NCI-H1694 treated with DMSO at 0.1 percent for 48 hours (cell line): ENCODE results near the gene MX2.
"Not testable (repeated sequence)": the region's sequence is repeated elsewhere in the genome, so short reads cannot be mapped to it uniquely, and the experiment has no call there.

Experiments
- DNase-seq: peaks from one replicate; lab custom pipeline; 2025; lab: John Stamatoyannopoulos, UW

MX2 gene

GRCh38 chr21:41361786-41362604 lies at the start of gene MX2:
Gene MX2, plus strand, starts transcription at chr21:41362027. Its CDS starts 14,880 bp downstream, at chr21:41376907.
- DNase-seq, result no peak

- DNase-seq, result not testable (repeated sequence)
Observed at GRCh38 chr21:41313285-41314164, 48.3 kb upstream of the MX2 start.

- no peak for DNase-seq
Observed at GRCh38 chr21:41315726-41316125, 46.1 kb upstream of the MX2 start.

GRCh38 chr21:41316200-41317062 lies 45.4 kb upstream of the MX2 start, which contains the start of gene FAM3B:
Gene FAM3B, plus strand, starts transcription at chr21:41316801. Its CDS starts 79 bp downstream, at chr21:41316880.
- DNase-seq, result no peak

- no peak for DNase-seq
Observed at GRCh38 chr21:41317063-41317392, 44.8 kb upstream of the MX2 start.

- DNase-seq, result no peak
Observed at GRCh38 chr21:41317458-41317857, 44.4 kb upstream of the MX2 start.

- no peak for DNase-seq
Observed at GRCh38 chr21:41318218-41318617, 43.6 kb upstream of the MX2 start.

GRCh38 chr21:41319273-41319672 lies 42.6 kb upstream of the MX2 start:
- DNase-seq, result no peak

- no peak for DNase-seq
Observed at GRCh38 chr21:41321211-41321907, 40.5 kb upstream of the MX2 start.

- DNase-seq, result no peak
Observed at GRCh38 chr21:41321908-41322495, 39.8 kb upstream of the MX2 start.

GRCh38 chr21:41322496-41323382 lies 39.1 kb upstream of the MX2 start:
- no peak for DNase-seq

GRCh38 chr21:41325138-41325912 lies 36.5 kb upstream of the MX2 start:
- no peak for DNase-seq

GRCh38 chr21:41326414-41327080 lies 35.3 kb upstream of the MX2 start:
- no peak for DNase-seq

- no peak for DNase-seq
Observed at GRCh38 chr21:41327753-41328152, 34.1 kb upstream of the MX2 start.

GRCh38 chr21:41328660-41329607 lies 32.9 kb upstream of the MX2 start:
- DNase-seq, result no peak

- DNase-seq, result no peak
Observed at GRCh38 chr21:41333752-41334151, 28.1 kb upstream of the MX2 start.

GRCh38 chr21:41337515-41337914 lies 24.3 kb upstream of the MX2 start:
- no peak for DNase-seq

- no peak for DNase-seq
Observed at GRCh38 chr21:41338455-41338854, 23.4 kb upstream of the MX2 start.
